Measurements from ENCODE around the gene DLK1.

DNA sequence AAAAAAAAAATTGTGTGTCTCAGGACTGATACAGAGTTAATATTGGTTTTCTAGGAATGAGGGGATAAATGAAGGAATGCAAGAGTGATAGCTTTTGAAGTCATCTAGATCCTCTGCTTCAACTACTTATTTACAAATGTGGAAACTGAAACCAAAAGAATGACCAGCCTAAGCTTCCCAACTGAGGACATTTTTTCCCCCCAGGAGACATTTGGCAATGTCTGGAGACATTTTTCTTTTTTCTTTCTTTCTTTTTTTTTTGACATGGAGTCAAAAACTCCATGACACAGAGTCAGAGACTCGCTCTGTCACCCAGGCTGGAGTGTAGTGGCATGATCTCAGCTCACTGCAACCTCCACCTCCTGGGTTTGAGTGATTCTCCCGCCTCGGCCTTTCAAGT lies 15.3 kb downstream of the DLK1 start:
- TF ChIP-seq, protein P1, sequence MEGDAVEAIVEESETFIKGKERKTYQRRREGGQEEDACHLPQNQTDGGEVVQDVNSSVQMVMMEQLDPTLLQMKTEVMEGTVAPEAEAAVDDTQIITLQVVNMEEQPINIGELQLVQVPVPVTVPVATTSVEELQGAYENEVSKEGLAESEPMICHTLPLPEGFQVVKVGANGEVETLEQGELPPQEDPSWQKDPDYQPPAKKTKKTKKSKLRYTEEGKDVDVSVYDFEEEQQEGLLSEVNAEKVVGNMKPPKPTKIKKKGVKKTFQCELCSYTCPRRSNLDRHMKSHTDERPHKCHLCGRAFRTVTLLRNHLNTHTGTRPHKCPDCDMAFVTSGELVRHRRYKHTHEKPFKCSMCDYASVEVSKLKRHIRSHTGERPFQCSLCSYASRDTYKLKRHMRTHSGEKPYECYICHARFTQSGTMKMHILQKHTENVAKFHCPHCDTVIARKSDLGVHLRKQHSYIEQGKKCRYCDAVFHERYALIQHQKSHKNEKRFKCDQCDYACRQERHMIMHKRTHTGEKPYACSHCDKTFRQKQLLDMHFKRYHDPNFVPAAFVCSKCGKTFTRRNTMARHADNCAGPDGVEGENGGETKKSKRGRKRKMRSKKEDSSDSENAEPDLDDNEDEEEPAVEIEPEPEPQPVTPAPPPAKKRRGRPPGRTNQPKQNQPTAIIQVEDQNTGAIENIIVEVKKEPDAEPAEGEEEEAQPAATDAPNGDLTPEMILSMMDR (IDR thresholded peaks at IDR 0.05) = no peak
- no peak for TF ChIP-seq POLR2A (IDR thresholded peaks at IDR 0.05)

All from testis (tissue), 2 donors.